Activated CD4-positive, CD25-positive, alpha-beta regulatory T cell treated with anti-CD3 and anti-CD28 coated beads, Interleukin-2, amount 50 U/mL, for 24 hours (primary cell): ENCODE results near the gene C22orf31.
"Not testable (repeated sequence)": the region's sequence is repeated elsewhere in the genome, so short reads cannot be mapped to it uniquely, and the experiment has no call there.

Experiments
- ATAC-seq, 2 donors: fragments of 150-1000 bp; cut with Tn5 transposase; one replicate each; pipeline ENCODE4 v1.10.0; 2021; ENCODE audit warnings: mild to moderate bottlenecking in 1 of 2, moderate library complexity in 1 of 2

C22orf31 gene

GRCh38 chr22:29053048-29053702 is 8.5 kb downstream of the C22orf31 start:
- ATAC-seq: no peak

GRCh38 chr22:29050457-29050856 is 11.2 kb downstream of the C22orf31 start:
- no peak for ATAC-seq

- ATAC-seq: no peak
These were observed 11.9 kb downstream of the C22orf31 start for GRCh38 chr22:29049655-29050263.

GRCh38 chr22:29048822-29049654 is 12.6 kb downstream of the C22orf31 start:
- no peak for ATAC-seq

- ATAC-seq: no peak
These were observed 16.9 kb downstream of the C22orf31 start for GRCh38 chr22:29044657-29045176.

- ATAC-seq: no peak
These were observed 17.6 kb downstream of the C22orf31 start for GRCh38 chr22:29043906-29044575.

- ATAC-seq: no peak
These were observed 20.2 kb downstream of the C22orf31 start for GRCh38 chr22:29041408-29041807.

GRCh38 chr22:29040385-29041275 is 21.0 kb downstream of the C22orf31 start:
- ATAC-seq: no peak

- ATAC-seq: not testable (repeated sequence)
These were observed 21.9 kb downstream of the C22orf31 start for GRCh38 chr22:29039684-29040083.

- ATAC-seq: no peak
These were observed 22.5 kb downstream of the C22orf31 start for GRCh38 chr22:29039148-29039547.

- no peak for ATAC-seq
These were observed 24.2 kb downstream of the C22orf31 start for GRCh38 chr22:29037340-29037932.

- no peak for ATAC-seq
These were observed 29.0 kb downstream of the C22orf31 start for GRCh38 chr22:29032584-29032983.

- ATAC-seq: no peak
These were observed 29.6 kb downstream of the C22orf31 start for GRCh38 chr22:29032014-29032475.

GRCh38 chr22:29031227-29032011 is 30.2 kb downstream of the C22orf31 start:
- no peak for ATAC-seq

- ATAC-seq: no peak
These were observed 30.9 kb downstream of the C22orf31 start for GRCh38 chr22:29030618-29031226.

GRCh38 chr22:29030016-29030617 is 31.5 kb downstream of the C22orf31 start:
- ATAC-seq: no peak

- no peak for ATAC-seq
These were observed 32.2 kb downstream of the C22orf31 start for GRCh38 chr22:29029202-29030000.

- ATAC-seq: no peak
These were observed 33.2 kb downstream of the C22orf31 start for GRCh38 chr22:29028468-29028867.

GRCh38 chr22:29026579-29026978 is 35.1 kb downstream of the C22orf31 start:
- ATAC-seq: no peak
